GM19463 (cell line): ENCODE measurements around the gene PSMB2.
A peak's percentile ranks its signal among the peaks of the same experiment; 100 is the strongest.
"Not testable (repeated sequence)": the region's sequence is repeated elsewhere in the genome, so short reads cannot be mapped to it uniquely, and the experiment has no call there.

Experiments
- ATAC-seq: cut with Tn5 transposase; IDR thresholded peaks from one replicate; pipeline ENCODE4 v1.9.1; 2021; ENCODE audit warnings: mild to moderate bottlenecking, moderate library complexity; ENCODE audit not compliant: unreplicated experiment

Gene PSMB2

DNA sequence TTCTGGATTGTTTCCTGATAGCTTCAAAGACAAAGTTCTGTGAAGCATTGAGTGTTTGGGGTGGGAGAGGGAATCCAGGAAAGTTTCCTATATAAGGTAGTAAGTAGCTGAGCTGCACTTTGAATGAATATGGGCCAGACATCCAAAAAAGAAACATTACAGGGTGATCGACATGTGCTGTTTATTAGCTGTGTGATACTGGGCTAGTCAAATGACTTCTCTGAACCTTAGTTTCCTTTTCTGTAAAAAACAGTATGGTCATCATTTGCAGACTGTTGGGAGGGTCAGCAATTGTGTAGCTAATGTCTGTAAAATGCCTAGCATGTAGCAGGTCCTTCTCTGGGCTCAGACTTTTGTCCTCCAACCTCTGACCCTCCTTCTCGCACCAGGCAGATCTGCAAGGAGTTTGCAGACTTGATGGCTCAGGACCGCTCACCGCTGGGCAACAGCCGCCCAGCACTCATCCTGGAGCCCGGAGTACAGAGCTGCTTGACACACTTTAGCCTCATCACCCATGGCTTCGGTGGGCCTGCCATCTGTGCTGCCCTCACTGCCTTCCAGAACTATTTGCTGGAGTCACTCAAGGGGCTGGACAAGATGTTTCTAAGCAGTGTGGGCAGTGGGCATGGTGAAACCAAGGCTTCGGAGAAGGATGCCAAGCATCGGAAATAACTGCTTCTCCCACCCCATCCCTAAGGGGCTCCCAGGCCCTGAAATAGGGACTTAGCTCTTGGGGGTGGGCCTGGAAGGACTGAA is 47.1 kb downstream of the PSMB2 start:
- no peak for ATAC-seq

DNA sequence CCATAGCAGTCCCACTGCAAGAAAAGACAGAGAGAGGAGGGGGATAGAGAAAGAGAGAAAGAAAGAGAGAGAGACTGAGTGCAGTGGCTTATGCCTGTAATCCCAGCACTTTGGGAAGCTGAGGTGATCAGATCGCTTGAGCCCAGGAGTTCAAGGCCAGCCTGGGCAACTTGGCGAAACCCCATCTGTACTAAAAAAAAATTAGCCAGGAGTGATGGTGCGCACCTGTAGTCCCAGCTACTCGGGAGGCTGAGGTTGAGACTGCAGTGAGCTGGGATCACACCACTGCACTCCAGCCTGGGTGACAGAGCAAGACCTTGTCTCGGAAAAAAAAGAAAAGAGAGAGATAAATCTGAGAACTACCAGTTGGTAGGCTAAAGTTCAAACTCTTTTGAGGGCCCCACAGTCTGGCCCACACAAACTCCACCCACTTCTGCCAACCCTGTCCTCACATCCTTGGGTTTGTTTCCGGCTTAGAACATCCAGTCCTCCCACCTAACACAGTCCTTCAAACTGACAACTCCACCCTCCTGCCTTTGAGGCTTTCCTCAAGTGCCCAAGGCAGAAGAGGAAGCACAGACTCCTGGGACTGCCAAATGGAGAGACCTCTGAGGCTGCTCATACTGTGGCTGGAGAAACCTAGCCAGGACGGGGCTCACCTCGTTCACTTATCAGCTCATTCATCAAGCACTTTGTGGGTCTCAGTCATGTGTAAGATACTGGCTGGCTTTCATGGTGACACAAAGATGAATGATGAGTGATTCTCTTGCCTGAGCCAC is 48.1 kb downstream of the PSMB2 start:
- no peak for ATAC-seq

DNA sequence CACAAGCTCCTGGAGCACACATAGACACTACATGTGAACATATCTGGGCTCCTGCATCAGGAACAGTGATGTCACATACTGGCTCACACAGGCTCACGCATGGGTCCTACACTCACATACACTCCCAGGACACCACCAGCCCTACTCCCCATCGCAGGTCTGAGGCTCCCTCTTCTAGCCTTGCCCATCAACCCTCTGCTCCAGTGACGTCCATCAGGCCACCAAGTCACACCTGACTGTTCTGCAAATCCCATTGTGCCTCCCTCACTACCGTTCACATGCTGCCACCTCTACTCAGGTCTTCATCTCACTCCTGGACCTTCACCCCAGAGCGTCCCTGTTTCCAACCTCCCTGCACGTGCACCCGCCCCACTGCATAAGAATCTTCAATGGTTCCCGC is 50.1 kb downstream of the PSMB2 start:
- no peak for ATAC-seq

DNA sequence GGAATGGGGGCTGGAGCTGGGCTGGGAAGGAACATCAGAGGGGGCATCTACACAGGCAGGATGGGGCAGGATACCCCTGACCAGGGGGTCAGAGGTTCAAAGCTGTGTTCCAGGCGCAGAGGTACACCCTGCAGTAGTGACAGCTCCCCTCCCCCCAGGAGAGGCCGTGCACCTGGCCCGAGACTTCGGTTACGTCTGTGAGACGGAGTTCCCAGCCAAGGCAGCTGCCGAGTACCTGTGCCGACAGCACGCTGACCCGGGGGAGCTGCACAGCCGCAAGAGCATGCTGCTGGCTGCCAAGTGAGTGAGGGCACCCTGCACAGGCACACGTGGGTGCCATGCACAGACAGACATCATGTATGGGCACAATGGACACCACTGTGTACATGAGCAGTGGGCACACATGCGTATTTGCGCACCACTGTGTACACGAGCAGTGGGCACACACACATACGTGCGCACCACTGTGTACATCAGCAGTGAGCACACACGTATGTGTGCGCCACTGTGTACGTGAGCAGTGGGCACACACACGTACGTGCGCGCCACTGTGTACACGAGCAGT is 50.8 kb downstream of the PSMB2 start:
- ATAC-seq = no peak

DNA sequence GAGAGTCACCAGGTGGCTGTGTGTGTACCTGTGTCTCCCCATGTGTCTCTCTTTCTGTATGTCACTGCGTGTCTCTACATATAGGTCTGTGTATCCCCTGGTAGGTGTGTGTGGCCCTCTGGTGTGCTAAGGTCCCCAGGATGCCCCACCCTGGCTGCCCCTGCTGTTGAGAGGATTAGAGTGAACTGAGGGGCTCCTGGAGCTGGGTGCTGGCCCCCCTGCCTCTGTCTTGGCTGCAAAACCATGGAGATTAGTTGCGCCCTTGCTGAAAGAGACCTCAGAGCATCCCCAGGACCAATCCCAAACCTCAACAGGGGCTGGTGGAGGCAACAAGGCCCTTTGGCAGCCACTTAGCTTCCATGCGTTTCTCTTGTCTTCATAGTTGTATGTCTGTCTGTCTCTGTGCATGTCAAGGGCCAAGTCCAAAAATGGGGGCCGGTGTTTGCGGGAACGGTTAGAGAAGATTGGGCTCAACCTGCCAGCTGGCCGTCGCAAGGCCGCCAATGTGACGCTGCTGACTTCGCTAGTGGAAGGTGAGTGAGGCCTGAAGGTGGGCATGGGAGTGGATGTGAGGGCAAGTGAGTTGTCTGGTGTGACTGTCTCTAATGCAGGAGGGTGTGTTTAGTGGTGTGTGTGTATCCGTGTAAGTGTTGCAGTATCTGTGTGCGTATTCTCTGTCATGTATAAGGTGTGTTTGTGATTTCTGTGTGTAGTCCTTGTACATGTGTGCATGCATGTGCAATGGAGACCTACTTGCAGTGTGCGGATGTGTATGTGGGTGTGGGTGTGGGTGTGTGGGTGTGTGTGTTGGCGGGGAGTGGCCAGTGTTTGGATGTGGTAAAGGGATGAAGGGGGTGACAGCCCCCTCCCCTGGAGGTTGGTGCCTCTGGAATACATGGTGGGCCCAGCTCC is 51.6 kb downstream of the PSMB2 start:
- no peak for ATAC-seq

DNA sequence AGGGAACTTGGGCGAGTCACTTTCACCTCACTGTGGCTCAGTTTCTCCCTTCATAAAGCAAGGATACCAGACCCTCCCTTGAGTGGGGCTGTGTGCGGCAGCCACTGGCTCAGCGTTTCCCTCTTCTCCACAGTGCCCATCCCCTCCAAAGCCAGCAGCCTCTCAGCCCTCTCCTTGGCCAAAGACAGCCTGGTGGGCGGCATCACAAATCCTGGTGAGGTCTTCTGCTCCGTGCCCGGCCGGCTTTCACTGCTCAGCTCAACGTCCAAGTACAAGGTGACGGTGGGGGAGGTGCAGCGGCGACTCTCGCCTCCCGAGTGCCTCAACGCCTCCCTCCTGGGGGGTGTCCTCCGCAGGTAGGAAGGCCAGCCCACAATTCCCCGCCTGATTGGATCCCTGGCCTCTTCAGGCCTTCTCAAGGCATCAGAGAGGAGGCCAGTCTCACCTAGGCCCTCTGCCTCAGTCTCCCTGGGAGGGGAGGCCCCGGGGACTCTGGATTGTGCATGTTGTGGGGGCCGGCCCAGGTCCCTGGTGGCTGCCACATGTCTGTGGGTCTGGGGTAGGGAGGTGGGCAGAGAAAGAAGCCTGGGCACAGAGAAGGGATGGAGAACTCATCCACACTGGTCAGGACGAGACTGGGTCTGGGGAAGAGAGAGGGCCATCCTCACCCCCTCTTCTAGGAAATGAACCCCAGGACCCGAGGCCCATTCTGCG is 53.0 kb downstream of the PSMB2 start:
- no peak for ATAC-seq

DNA sequence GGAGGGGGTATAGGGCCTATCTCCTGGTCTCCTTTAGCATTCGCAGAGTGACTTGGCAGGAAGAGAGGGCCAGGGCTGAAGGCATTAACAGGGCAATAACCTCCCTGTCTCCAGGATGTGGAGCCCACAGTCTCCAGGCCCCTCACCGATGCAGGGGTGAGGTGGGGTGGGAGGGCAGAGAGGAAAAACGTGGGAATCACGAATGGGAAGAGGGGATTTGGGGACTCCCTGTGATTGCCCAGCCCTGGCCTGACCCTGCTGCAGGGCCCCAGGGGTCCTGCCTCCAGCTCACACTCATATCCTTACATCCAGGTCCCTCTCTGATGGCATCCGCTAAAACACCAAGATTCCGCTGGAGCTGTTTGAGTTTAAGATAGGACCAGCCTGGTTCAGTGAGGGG is 53.6 kb downstream of the PSMB2 start:
- ATAC-seq = no peak

DNA sequence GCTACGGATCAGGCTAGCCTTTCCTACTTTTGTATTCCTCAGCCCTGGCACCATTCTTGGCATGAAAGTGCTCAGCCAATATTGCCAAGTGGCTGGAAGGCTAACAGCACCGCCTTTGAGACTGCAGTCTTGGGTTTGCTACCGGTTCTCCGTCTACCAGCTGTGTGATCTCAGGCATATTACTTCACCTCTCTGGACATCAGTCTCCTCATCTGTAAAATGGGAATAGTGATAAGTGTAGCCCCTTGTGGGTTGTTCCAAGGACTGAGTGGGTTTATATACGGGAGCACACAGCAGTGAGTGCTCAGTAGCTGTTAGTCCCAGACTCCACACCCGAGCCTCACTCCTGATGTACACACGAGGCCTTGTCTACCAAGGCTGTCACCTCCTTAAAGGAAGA is 54.5 kb downstream of the PSMB2 start:
- no peak for ATAC-seq

DNA sequence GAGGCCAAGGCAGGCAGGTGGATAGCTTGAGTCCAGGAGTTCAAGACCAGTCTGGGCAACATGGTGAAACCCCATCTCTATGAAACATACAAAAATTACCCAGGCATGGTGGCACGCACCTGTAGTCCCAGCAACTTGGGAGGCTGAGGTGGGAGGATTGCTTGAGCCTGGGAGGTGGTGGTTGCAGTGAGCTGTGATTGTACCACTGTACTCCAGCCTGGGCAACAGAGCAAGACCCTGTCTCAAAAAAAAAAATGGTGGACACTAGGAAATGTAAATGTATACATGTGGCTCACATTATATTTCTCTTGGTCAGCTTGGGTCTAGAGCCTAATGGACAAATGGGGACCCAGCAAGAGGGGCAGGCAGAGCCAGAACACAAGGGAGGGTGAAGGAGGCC is 55.5 kb downstream of the PSMB2 start:
- not testable (repeated sequence) for ATAC-seq

DNA sequence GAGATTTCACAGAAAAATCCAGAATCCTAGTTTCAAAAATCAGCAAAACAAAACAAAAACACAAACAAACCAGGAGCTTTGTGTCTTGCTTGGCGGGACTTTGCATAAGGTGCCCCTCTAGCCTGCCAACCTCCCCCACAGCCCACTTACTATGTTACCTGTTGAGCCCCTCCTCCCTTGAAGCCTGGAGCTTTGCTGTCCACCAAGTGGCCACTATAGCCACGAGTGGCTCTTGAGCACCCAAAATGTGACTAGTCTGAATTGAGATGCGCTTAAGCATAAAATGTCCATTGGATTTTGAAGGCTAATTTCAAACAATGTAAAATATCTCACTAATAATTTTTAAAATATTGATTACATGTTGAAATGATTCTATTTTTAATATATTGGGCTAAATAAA is 56.0 kb downstream of the PSMB2 start:
- ATAC-seq = no peak

DNA sequence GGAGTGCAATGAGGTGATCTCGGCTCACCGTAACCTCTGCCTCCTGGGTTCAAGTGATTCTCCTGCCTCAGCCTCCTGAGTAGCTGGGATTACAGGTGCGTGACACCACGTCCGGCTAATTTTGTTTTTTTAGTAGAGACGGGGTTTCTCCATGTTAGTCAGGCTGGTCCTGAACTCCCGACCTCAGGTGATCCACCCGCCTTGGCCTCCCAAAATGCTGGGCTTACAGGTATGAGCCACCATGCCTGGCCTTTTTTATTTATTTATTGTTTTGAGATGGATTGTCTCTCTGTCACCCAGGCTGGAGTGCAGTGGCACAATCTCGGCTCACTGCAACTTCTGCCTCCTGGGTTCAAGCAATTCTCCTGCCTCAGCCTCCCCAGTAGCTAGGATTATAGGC is 59.7 kb downstream of the PSMB2 start:
- ATAC-seq = not testable (repeated sequence)

DNA sequence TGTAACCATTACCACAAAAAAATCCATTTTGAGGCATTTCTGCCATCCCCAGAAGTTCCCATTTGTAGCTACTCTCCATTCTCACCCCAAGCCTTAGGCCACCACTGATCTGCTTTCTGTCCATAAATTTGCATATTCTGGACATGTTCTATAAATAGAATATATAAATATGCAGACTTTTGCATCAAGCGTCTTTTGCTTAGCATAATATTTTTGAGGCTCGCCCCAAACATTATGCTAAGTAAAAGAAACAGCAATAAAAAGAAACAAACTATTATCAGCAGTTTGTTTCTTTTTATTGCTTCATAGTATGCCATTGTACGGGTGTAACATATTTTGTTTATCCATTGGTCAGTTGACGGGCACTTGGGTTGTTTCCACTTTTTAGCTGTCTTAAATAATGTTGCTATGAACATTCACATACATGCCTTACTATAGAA is 60.4 kb downstream of the PSMB2 start:
- no peak for ATAC-seq

DNA sequence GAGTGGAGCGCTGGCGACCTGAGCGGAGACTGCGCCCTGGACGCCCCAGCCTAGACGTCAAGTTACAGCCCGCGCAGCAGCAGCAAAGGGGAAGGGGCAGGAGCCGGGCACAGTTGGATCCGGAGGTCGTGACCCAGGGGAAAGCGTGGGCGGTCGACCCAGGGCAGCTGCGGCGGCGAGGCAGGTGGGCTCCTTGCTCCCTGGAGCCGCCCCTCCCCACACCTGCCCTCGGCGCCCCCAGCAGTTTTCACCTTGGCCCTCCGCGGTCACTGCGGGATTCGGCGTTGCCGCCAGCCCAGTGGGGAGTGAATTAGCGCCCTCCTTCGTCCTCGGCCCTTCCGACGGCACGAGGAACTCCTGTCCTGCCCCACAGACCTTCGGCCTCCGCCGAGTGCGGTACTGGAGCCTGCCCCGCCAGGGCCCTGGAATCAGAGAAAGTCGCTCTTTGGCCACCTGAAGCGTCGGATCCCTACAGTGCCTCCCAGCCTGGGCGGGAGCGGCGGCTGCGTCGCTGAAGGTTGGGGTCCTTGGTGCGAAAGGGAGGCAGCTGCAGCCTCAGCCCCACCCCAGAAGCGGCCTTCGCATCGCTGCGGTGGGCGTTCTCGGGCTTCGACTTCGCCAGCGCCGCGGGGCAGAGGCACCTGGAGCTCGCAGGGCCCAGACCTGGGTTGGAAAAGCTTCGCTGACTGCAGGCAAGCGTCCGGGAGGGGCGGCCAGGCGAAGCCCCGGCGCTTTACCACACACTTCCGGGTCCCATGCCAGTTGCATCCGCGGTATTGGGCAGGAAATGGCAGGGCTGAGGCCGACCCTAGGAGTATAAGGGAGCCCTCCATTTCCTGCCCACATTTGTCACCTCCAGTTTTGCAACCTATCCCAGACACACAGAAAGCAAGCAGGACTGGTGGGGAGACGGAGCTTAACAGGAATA is 64.0 kb downstream of the PSMB2 start:
- ATAC-seq = peak; percentile 84

DNA sequence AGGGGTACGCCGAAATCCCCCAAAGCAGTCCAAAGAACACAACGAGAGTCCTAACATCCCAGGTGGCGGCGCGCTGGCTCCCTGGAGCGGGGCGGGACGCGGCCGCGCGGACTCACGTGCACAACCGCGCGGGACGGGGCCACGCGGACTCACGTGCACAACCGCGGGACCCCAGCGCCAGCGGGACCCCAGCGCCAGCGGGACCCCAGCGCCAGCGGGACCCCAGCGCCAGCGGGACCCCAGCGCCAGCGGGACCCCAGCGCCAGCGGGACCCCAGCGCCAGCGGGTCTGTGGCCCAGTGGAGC is 64.6 kb downstream of the PSMB2 start:
- ATAC-seq = not testable (repeated sequence)

DNA sequence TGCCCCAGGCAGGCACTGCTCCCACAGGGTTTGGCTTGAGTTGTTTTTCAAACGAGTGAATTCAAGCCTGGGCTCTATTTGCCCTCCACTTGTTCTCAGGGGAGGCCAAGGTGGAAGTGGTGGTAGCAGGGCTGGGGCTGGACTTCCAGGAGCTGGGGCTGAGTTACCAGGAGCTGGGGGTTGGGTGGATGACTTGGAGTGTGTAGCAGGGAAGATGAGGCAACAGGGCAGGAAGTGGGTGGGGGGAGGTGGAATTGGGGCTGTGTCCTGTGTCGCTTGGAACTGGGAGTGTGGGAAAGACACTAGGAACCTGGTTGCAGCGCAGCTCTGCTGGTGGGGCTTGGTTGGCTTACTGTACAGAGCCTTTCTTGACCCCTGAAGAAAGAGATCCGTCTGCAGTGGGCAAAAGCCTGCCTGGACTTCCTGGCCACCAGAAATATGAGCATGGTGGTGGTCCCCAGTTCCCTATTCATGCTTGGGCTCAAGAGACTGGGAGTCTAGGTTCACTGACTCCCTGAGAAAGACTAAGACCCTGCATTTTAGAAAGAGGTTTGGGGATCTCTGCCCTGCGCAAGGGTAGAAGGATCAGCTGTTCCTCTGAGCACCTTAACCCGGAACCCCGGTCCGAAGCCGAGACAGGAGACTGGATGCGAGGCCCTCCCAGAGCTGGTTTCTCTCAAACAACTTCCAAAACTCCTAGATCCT is 65.1 kb downstream of the PSMB2 start:
- no peak for ATAC-seq

DNA sequence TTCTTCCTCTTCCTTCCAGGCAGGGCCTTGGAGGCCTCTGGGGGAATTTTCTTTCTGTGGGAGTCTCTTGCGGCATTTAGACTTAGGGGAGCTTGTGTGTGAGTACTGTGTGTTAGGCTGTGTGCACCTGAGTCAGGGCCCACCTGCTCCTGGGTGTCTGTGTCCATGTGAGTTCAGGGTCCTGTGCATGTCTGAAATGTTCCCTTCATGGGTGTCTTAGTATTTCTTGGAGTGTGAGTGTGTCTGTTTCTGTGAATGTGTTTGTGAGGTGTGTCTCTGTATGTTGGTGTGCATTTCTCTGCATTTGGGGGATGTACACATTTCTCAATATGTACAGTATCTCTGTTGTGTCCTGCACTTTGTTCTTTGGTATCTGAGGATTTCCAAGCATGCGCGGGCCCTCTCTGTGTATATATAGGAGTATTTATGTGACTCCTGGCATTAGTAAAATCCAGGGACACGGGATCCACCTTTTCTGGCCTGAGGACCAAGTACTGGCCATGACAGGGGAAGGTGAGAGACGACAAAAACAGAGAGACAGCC is 65.8 kb downstream of the PSMB2 start:
- ATAC-seq = no peak

DNA sequence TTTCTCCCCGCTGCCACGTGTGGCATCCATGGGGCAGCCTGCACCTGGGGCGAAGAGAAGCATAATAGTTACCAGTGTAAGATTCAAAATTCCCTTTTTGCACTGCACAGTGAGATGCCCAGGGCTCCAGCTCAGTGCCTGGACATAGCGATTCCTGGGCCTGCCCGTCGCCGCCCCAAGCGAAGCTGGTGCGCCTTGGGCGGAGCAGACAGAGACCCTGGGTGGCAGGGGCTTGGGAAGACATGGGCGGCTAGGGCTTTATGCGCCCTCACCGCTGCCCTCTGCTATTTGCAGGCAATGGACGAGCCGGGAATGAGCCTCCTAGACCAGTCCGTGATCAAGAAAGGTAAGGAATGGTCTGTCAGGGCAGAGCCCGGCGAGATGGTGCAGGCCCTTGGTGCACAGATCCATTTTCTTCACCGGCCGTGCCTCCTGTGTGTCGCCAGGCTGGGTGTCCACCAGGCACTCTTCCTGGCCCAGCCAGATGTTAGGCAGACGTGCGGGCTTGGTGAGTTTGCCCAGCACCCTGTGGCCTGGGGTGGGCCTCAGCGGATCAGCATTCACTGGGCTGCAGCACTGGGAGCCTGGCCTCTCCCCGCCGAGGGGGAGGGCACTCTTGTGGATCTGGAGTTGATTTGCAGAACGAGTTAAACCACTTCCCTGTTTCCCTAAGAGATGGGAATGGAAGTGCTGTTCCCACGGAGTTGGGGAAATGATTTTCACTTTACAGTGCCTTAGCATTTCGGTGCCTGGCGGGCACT is 66.5 kb downstream of the PSMB2 start:
- ATAC-seq = no peak

DNA sequence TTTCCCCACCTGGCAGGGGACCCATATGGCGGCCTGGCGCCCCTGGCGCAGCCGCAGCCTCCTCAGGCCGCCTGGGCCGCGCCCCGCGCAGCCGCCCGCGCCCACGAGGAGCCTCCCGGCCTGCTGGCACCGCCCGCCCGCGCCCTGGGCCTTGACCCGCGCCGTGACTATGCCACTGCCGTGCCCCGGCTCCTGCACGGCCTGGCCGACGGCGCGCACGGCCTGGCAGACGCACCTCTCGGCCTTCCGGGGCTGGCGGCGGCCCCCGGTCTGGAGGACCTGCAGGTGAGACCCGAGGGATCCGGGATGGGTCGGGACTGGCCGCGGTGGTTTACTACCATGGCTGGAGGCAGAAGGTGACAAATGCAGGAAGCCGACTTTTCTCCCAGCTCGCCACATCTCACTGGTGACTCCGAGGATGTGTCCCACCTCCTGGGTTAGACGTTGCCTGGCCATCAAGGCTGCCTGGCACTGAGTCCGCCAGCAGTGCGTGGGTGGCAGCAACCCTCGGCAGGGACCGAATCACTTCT is 67.1 kb downstream of the PSMB2 start:
- no peak for ATAC-seq
